GM12874 (cell line): Measurements from ENCODE around the gene PRKN.

Experiments used
- CTCF ChIP-seq: IDR thresholded peaks from 2 replicates; pipeline ENCODE4 v1.5.1; 2011; ENCODE audit warnings: low read depth, mild to moderate bottlenecking, control low read depth, low read length, moderate library complexity; ENCODE audit not compliant: insufficient read depth

PRKN gene

GRCh38 chr6:162538643-162539064 lies 188.9 kb downstream of the PRKN start:
- TF ChIP-seq CTCF: no peak

- no peak for TF ChIP-seq CTCF
Measured at GRCh38 chr6:162533009-162533400, 194.6 kb downstream of the PRKN start.

GRCh38 chr6:162532283-162533008 lies 195.1 kb downstream of the PRKN start:
- no peak for TF ChIP-seq CTCF

- no peak for TF ChIP-seq CTCF
Measured at GRCh38 chr6:162528538-162528937, 199.0 kb downstream of the PRKN start.

- TF ChIP-seq CTCF: no peak
Measured at GRCh38 chr6:162526960-162527359, 200.6 kb downstream of the PRKN start.

- no peak for TF ChIP-seq CTCF
Measured at GRCh38 chr6:162525181-162525580, 202.4 kb downstream of the PRKN start.

- TF ChIP-seq CTCF: no peak
Measured at GRCh38 chr6:162512744-162513143, 214.8 kb downstream of the PRKN start.
